ENCODE measurements around the gene MB. TPM values are rescaled to one million over a fixed set of nuclear protein-coding genes. Genes with fewer than 3 reads are reported as not detected.

The MB gene
- total RNA-seq, 4 donors from 2014 or later, result 7,153 to 19,373 (median 11,028) TPM

- ATAC-seq (no peak), DNase-seq (no peak)
- intact Hi-C loops (cut with DNase I; ENCODE audit: low total_unique reads), result loop anchor here (5.0 to 10.0 kb wide), 2 partner anchors 306 to 846 kb away; no protein-coding TSS in a partner anchor
- in situ Hi-C loops (cut with MboI; ENCODE audit: low sequenced_read_pairs in 4 of 4), result no loop called here
- Histone ChIP-seq H3K27ac (peak overlapping the region; percentile 92 to 97 (median 97)), H3K4me3 (no peak overlapping the region), H3K27me3 (no peaks in the 10 kb centered on the region), H3K9me3 (no peaks in the 10 kb centered on the region), H3K4me1 (peaks cover 73 to 75% of the 10 kb centered on the region in 2 donors), H3K36me3 (no peaks in the 10 kb centered on the region)
- TF ChIP-seq POLR2A (IDR thresholded peaks at IDR 0.05) (no peak), CTCF (IDR thresholded peaks at IDR 0.05 in 4 of 5, conservative IDR thresholded peaks at IDR 0.05 in 1 of 5) (no peak)
These were observed 1.5 kb upstream of the MB start for GRCh38 chr22:35618427-35619223.

DNA sequence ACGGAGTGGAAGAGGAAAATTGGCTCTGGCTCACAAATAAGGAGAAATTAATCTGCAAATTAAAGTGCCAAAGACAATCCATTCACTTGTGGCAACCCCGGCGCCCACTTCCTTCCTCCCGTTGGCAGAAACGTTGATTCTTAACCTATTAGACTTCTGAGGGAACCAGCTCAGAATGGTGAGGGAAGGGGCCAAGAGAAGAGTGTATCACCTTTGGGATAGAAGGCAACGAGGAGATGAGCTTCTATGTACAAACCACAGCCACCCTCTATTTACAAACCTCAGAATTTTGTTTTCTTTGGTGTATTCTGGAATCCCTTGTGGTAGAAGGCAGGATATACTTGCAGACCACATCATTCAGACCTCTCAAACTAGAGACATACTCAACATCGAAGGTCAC is 1.1 kb downstream of the MB start:
- in situ Hi-C loops (cut with MboI; ENCODE audit: low sequenced_read_pairs in 4 of 4), result no loop called here
- DNase-seq, result no peak

DNA sequence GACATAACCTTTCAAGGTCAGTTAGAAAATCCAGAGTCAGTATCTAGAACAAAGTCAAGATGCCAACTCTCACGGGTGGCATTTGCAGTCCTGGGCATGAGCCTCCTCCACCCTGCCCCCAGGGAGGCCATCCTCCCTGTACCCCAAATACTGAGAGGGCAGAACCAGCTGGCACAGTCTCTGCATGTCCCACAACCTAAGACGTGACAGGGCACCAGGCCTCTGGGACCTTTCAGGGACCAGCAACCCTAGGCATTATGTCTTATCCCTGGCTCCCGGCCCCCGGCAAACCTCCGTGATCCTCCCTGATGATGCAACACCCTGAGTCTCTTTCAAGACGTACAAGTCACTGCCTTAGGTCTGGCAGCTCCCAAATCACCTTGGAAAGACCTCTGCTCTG is 2.0 kb downstream of the MB start:
- peak; percentile 72 to 96 for DNase-seq
- H3K4me3 ChIP-seq, result peak overlapping the region; percentile 26 to 56 (median 50)

More for the DNA sequence above, 1.1 kb downstream of the MB start:
- no peak for ATAC-seq
- Histone ChIP-seq H3K4me1 (peaks cover 72% of the 10 kb centered on the region in 2 donors), H3K9me3 (no peaks in the 10 kb centered on the region), H3K27me3 (no peaks in the 10 kb centered on the region), H3K36me3 (no peaks in the 10 kb centered on the region), H3K4me3 (peak overlapping the region; percentile 40 to 56 (median 50)), H3K27ac (peak overlapping the region; percentile 92 to 97 (median 97))
- TF ChIP-seq POLR2A (IDR thresholded peaks at IDR 0.05), result no peak
- no peak for TF ChIP-seq CTCF (IDR thresholded peaks at IDR 0.05 in 4 of 5, conservative IDR thresholded peaks at IDR 0.05 in 1 of 5)
- intact Hi-C loops (cut with DNase I; ENCODE audit: low total_unique reads), result loop anchor here (5.0 to 10.0 kb wide), 2 partner anchors 304 to 849 kb away; no protein-coding TSS in a partner anchor

GRCh38 chr22:35614404-35614803 is 2.7 kb downstream of the MB start:
- no peaks in the 10 kb centered on the region for H3K9me3 ChIP-seq
- in situ Hi-C loops (cut with MboI; ENCODE audit: low sequenced_read_pairs in 4 of 4) (no loop called here), intact Hi-C loops (cut with DNase I; ENCODE audit: low total_unique reads) (loop anchor here (10.0 kb wide), 1 partner anchor 850 kb away; no protein-coding TSS in a partner anchor)
- no peaks in the 10 kb centered on the region for H3K27me3 ChIP-seq
- H3K27ac ChIP-seq, result peak overlapping the region; percentile 92 to 97 (median 97)
- H3K4me1 ChIP-seq, result peaks cover 66 to 69% of the 10 kb centered on the region in 2 donors
- H3K36me3 ChIP-seq, result no peaks in the 10 kb centered on the region
- ATAC-seq, result no peak
- DNase-seq, result no peak
- no peak for TF ChIP-seq POLR2A (IDR thresholded peaks at IDR 0.05)
- TF ChIP-seq CTCF (IDR thresholded peaks at IDR 0.05 in 4 of 5, conservative IDR thresholded peaks at IDR 0.05 in 1 of 5), result no peak
- H3K4me3 ChIP-seq, result peak overlapping the region; percentile 26 to 56 (median 50)

More for the DNA sequence above, 2.0 kb downstream of the MB start:
- in situ Hi-C loops (cut with MboI; ENCODE audit: low sequenced_read_pairs in 4 of 4), result no loop called here
- Histone ChIP-seq H3K9me3 (no peaks in the 10 kb centered on the region), H3K27me3 (no peaks in the 10 kb centered on the region), H3K27ac (peak overlapping the region; percentile 92 to 97 (median 97)), H3K4me1 (peaks cover 66 to 70% of the 10 kb centered on the region in 2 donors), H3K36me3 (no peaks in the 10 kb centered on the region)
- peak; percentile 33 to 50 for ATAC-seq
- TF ChIP-seq POLR2A (IDR thresholded peaks at IDR 0.05) (peak in 1 of 2 donors; percentile 55), CTCF (IDR thresholded peaks at IDR 0.05 in 4 of 5, conservative IDR thresholded peaks at IDR 0.05 in 1 of 5) (no peak)
- intact Hi-C loops (cut with DNase I; ENCODE audit: low total_unique reads), result loop anchor here (5.0 to 10.0 kb wide), 2 partner anchors 303 to 850 kb away; no protein-coding TSS in a partner anchor
